Inferior parietal cortex (tissue), 1 donor: ENCODE data around the gene TLR8.

ENCODE experiments used
- DNase-seq: peaks from one replicate; pipeline ENCODE4 v3.0.0-alpha.2; 2016; ENCODE audit errors: extremely low spot score

Gene TLR8

GRCh38 chrX:12906046-12906761 lies at the start of gene TLR8:
TLR8 (plus strand) TSS chrX:12906620; CDS start chrX:12906707, 87 bp downstream.
- no peak for DNase-seq

DNA sequence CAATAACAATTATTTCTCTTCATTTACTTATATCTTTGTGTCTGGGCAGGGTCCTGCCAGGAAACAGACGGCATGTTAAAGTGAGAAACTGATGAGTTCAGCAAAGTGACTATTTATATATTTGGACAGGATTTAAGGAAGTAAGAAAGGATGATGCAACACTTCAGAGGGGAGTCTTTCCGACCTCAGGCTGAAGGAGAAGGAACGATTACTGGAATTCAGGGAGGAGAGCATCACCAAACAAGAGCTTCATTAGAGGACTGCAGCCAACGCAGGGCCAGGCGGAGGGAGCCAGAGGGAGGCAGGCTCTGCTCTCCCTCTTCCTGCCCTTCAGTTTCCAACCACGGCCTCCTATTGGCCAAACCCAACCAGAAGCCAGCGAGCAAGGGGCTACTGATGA lies 41.1 kb upstream of the TLR8 start:
- no peak for DNase-seq

DNA sequence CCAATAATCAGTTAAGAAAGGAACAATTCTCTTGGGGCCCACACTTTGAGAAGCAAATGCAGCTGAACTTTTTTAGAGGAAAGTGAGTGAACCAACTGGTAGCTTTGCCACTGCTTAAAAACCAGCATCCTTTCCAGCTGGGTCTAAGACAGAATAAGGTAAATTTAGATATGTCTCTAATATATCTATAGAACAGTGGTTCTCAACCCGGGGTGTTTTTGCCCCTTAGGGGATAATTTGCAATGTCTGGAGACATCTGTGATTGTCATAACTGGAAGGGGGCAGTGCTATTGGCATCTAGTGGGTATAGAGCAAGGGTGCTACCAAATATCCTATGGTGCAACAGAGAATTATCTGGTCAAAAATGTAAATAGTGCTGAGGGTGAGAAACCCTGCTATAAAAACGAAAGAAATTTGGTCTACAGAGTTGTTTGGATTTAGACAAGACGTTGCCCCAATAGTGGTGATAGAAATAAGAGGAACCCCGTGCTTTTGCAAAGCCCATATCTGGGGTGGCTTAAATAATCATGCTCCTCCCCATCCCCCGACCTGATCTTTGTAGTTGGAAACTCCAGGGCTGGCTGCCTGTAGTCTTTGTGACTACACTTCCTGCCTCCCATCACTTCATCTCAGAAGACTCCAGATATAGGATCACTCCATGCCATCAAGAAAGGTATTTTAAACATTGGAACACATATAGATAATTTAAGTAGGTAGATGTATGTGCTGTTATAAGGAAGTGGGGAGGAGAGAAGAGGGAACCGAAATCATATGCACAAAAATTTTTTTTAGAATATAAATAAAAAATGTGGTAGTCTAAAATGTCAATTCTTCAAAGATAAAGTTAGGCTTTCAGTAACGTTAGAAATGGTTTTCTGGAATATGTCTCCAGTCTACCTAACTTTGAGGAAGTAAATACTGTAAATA lies 39.7 kb upstream of the TLR8 start, which contains the start of gene TLR7:
TSS of gene TLR7 (plus strand) at position 622 of the 927 bp plus-strand sequence. CDS start 507 bp downstream, outside the sequence.
- no peak for DNase-seq

DNA sequence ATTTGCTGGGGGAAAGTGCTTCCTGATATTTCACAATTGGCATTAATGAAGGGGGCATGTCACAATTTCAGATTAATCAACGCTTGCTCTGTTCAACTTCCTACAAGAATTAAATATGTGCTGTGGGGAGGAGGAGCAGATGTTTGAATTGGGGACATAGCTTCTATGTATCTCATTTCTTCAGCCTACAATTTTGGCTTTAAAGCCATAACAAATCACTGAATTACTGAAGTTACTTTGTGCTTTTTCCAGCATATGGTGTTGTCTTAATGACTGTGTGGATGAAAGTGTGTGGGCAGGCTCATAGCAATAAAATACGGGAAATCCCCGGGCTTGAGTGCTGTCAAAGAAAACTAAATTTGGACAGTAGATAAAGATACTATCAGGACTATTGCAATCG lies 38.7 kb upstream of the TLR8 start:
- DNase-seq: peak; percentile 9

GRCh38 chrX:12868747-12869146 lies 37.7 kb upstream of the TLR8 start:
- no peak for DNase-seq

- DNase-seq: no peak
These were observed 35.2 kb upstream of the TLR8 start for GRCh38 chrX:12871257-12871656.

- no peak for DNase-seq
These were observed 33.7 kb upstream of the TLR8 start for GRCh38 chrX:12872741-12873140.

- DNase-seq: no peak
These were observed 31.8 kb upstream of the TLR8 start for GRCh38 chrX:12874581-12874980.

DNA sequence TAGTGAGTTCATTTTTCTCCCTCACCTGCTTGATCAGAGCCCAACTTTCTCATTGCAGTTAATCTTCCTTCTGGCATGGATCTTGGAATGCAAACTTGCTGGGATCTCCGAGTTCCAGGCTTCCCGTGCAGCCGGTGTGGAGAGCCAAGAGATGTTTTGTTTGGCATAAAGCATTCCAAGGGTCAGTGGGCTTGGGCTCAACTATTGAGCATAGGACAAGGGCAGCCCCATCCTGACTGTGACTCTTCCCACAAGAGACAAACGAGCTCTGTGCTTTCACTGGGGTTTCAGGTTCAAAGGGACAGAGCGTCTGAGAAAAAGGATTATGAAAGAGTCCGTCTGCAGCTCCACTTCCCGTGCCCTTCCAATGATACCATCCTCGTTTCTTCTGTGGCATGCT lies 29.0 kb upstream of the TLR8 start:
- DNase-seq: no peak

GRCh38 chrX:12878536-12878935 lies 27.9 kb upstream of the TLR8 start:
- no peak for DNase-seq

DNA sequence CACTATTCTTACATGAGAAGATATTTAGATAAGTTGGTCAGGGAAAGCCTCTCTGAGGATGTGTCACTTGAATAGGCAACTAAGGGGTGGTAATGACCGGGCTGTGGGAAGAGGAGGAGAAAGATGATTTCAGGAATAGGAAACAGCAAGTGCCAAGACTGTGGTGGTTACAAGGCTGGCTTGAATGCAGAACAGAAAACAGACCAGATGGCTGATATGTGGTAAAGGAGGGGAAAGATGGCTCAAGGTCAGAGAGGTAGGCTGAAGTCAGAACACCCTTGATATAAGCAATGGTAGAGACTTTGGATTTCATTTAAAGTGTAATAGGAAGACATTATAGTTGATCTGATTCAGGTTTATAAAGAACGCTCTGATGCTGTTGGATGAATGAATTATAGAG lies 24.5 kb upstream of the TLR8 start:
- no peak for DNase-seq

DNA sequence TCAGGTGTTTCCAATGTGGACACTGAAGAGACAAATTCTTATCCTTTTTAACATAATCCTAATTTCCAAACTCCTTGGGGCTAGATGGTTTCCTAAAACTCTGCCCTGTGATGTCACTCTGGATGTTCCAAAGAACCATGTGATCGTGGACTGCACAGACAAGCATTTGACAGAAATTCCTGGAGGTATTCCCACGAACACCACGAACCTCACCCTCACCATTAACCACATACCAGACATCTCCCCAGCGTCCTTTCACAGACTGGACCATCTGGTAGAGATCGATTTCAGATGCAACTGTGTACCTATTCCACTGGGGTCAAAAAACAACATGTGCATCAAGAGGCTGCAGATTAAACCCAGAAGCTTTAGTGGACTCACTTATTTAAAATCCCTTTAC lies 20.9 kb upstream of the TLR8 start:
- no peak for DNase-seq

GRCh38 chrX:12886545-12886944 lies 19.9 kb upstream of the TLR8 start:
- DNase-seq: no peak

DNA sequence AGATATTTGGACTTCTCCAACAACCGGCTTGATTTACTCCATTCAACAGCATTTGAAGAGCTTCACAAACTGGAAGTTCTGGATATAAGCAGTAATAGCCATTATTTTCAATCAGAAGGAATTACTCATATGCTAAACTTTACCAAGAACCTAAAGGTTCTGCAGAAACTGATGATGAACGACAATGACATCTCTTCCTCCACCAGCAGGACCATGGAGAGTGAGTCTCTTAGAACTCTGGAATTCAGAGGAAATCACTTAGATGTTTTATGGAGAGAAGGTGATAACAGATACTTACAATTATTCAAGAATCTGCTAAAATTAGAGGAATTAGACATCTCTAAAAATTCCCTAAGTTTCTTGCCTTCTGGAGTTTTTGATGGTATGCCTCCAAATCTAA lies 19.3 kb upstream of the TLR8 start:
- no peak for DNase-seq

DNA sequence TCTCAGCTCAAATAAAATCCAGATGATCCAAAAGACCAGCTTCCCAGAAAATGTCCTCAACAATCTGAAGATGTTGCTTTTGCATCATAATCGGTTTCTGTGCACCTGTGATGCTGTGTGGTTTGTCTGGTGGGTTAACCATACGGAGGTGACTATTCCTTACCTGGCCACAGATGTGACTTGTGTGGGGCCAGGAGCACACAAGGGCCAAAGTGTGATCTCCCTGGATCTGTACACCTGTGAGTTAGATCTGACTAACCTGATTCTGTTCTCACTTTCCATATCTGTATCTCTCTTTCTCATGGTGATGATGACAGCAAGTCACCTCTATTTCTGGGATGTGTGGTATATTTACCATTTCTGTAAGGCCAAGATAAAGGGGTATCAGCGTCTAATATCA lies 18.7 kb upstream of the TLR8 start:
- DNase-seq: no peak

GRCh38 chrX:12890467-12890866 lies 16.0 kb upstream of the TLR8 start:
- no peak for DNase-seq

DNA sequence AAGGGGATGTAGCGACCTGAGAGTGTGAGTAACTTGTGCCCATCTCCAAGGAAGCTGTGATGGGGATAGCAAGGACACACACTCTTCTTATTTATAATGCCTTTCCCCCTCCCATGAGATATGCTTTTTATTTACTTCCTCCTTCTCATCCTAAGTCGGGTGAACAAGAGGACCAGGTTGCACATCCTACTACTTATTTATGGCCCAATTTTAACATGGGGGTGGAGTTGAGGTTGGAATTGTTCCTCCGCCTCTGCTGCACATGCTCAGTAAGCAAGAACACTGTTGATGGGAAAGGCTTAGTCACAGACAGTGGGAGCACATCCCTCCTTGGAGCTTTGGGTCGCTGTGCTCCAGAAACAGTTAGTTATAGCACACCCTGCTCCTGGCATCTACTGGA lies 15.2 kb upstream of the TLR8 start:
- no peak for DNase-seq

DNA sequence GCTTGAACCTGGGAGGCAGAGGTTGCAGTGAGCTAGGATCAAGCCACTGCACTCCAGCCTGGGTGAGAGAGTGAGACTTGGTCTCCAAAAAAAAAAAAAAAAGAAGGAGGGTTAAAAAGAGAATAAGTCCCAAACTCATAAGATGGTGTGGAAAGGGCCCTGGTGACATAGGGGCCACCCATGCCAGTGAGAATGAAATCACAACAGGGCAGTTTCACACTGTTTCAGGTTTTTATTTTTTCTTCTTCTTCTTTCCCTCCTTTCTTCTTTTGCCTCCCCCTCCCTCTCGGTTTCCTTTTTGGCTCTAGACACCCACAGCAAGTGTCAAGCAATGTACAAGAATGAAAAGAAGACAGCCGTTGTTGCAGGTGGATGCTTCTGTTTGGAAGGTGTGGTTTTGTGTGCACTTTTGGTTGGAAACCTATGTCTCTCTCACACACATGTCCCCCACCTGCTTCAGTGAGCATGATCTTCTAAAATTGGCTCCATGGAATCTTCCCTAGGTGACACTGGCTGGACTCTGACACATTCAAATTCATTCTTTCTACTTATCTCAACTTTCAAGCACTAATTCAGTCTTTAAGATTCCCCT lies 14.4 kb upstream of the TLR8 start:
- DNase-seq: no peak

GRCh38 chrX:12892716-12893115 lies 13.7 kb upstream of the TLR8 start:
- DNase-seq: no peak

- peak; percentile 20 for DNase-seq
These were observed 12.1 kb upstream of the TLR8 start for GRCh38 chrX:12894074-12895030.

- DNase-seq: no peak
These were observed 10.6 kb upstream of the TLR8 start for GRCh38 chrX:12895866-12896265.
